HepG2 (cell line): Measurements from ENCODE around the gene TBL3. TPM values are rescaled to one million over a fixed set of nuclear protein-coding genes. Genes with fewer than 3 reads are reported as not detected.
A peak's percentile ranks its signal among the peaks of the same experiment; 100 is the strongest.

Source experiments
- AGO2 ChIP-seq: fragments of 200-400 bp; formaldehyde crosslinking; optimal IDR thresholded peaks from 2 replicates; pipeline ENCODE3; 2017; ENCODE audit warnings: mild to moderate bottlenecking, low read depth, low read length, moderate library complexity
- ASH2L ChIP-seq: fragments of 300-600, 200-600 bp; sonication (generic); IDR thresholded peaks from 2 replicates; pipeline ENCODE4 v1.7.0; 2017; ENCODE audit warnings: low read depth, mild to moderate bottlenecking, moderate library complexity, mixed read lengths, low read length; ENCODE audit not compliant: insufficient read length
- POLR2A ChIP-seq, 2 experiments: IDR thresholded peaks; 2 replicates each; pipeline ENCODE4 v1.6.1; 2011; ENCODE audit warnings: low read depth in 2 of 2, low read length in 2 of 2, mild to moderate bottlenecking in 1 of 2, moderate library complexity in 1 of 2; ENCODE audit not compliant: insufficient read depth in 1 of 2
- SRSF9 ChIP-seq: fragments of 200-400 bp; formaldehyde crosslinking; IDR thresholded peaks from 2 replicates; pipeline ENCODE4 v1.6.1; 2018; ENCODE audit warnings: borderline replicate concordance, mild to moderate bottlenecking, low read depth, low read length; ENCODE audit not compliant: insufficient read depth, poor library complexity, severe bottlenecking
- TP53 ChIP-seq: sonication (generic); formaldehyde crosslinking; conservative IDR thresholded peaks from 2 replicates; pipeline ENCODE4 v1.4.0; 2020; ENCODE audit warnings: missing genetic modification reagents
- ZNF768 ChIP-seq: sonication (generic); formaldehyde crosslinking; IDR thresholded peaks from 2 replicates; pipeline ENCODE4 v1.4.0; 2020; ENCODE audit warnings: missing genetic modification reagents
- polyA plus RNA-seq, 8 experiments: library from polyadenylated mRNA; depleted of rRNA in 3 of 8; stranded (reverse) in 7 of 8; unstranded in 1 of 8; fragments of >200 nt; fragmentation: Illumina TruSeq in 4 of 8; extraction: Trizol in 4 of 8; gene quantifications; 2 replicates each; pipeline versions ENCODE4 v1.2.1 to v1.2.3, GENCODE V29; 2011 to 2016; ENCODE audit warnings: low read depth in 4 of 8, missing spikeins in 1 of 8, mixed read lengths in 1 of 8; ENCODE audit not compliant: insufficient read depth in 1 of 8
- total RNA-seq, 5 experiments: library from RNA; depleted of rRNA; stranded (reverse); fragments of >200 nt; fragmentation: Illumina TruSeq; extraction: Trizol; gene quantifications; 2 replicates each; pipeline ENCODE4 v1.2.3, GENCODE V29; 2016; ENCODE audit warnings: low read depth in 1 of 5
- TF ChIP-seq, protein P1 (sequence below): sonication (generic); formaldehyde crosslinking; IDR thresholded peaks from 2 replicates; pipeline ENCODE4 v1.5.0; 2020; ENCODE audit warnings: mild to moderate bottlenecking, missing genetic modification reagents
- TF ChIP-seq, protein P2 (sequence below): sonication (generic); formaldehyde crosslinking; IDR thresholded peaks from 2 replicates; pipeline ENCODE4 v1.4.0; 2020; ENCODE audit warnings: mild to moderate bottlenecking, missing genetic modification reagents
- TF ChIP-seq, protein P3 (sequence below): IDR thresholded peaks from 2 replicates; pipeline ENCODE4 v1.4.0; 2020; ENCODE audit warnings: mild to moderate bottlenecking, missing genetic modification reagents

TBL3 gene
- total and polyA plus RNA-seq, 2 of the 13 experiments (the other 11 are each of a cell fraction or from before 2014, with no cell fraction given): 16.8 to 38.0 TPM

DNA sequence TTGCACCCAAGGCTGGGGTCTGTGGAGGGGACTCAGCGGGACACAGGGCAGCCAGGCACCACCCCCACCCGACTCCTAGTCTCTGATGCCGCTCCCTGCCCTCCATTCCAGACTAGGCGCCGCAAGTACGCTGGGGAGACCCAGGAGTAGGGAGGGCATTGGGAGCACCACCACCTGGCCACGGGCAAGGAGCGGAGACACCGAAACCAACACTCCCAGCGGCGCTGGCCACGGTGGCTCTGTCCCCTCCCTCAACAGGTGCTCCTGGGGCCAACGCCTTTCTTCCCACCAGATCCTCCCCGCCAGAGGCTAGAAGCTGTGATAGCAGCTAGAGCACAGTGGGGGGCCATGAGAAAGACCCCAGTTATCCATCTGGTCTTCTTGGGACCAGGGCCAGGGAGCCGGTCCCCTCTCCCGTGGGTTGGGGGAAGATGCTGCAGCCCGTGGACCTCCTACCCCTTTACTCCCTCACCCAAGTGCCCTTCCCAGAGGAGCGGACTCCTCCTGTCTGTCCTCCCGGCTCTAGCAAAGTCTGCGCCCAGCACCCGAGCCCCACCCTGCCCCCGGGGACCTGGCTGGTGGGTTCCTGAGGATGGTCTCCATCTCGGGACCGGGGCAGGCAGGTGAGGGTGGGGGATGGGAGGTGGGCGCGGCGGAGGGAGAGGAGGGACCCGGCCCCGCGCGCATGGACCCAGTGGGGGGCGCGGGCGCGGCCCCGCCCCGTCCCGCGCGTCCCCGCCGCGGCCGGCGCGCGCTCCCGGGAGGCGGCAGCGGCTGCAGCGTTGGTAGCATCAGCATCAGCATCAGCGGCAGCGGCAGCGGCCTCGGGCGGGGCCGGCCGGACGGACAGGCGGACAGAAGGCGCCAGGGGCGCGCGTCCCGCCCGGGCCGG, 17.6 kb downstream of the TBL3 start, which contains the start of gene SYNGR3 (continued):
- TF ChIP-seq, protein P1, sequence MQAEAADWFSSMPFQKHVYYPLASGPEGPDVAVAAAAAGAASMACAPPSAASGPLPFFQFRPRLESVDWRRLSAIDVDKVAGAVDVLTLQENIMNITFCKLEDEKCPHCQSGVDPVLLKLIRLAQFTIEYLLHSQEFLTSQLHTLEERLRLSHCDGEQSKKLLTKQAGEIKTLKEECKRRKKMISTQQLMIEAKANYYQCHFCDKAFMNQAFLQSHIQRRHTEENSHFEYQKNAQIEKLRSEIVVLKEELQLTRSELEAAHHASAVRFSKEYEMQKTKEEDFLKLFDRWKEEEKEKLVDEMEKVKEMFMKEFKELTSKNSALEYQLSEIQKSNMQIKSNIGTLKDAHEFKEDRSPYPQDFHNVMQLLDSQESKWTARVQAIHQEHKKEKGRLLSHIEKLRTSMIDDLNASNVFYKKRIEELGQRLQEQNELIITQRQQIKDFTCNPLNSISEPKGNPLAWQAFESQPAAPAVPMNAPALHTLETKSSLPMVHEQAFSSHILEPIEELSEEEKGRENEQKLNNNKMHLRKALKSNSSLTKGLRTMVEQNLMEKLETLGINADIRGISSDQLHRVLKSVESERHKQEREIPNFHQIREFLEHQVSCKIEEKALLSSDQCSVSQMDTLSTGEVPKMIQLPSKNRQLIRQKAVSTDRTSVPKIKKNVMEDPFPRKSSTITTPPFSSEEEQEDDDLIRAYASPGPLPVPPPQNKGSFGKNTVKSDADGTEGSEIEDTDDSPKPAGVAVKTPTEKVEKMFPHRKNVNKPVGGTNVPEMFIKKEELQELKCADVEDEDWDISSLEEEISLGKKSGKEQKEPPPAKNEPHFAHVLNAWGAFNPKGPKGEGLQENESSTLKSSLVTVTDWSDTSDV: no peak
- TF ChIP-seq, protein P2, sequence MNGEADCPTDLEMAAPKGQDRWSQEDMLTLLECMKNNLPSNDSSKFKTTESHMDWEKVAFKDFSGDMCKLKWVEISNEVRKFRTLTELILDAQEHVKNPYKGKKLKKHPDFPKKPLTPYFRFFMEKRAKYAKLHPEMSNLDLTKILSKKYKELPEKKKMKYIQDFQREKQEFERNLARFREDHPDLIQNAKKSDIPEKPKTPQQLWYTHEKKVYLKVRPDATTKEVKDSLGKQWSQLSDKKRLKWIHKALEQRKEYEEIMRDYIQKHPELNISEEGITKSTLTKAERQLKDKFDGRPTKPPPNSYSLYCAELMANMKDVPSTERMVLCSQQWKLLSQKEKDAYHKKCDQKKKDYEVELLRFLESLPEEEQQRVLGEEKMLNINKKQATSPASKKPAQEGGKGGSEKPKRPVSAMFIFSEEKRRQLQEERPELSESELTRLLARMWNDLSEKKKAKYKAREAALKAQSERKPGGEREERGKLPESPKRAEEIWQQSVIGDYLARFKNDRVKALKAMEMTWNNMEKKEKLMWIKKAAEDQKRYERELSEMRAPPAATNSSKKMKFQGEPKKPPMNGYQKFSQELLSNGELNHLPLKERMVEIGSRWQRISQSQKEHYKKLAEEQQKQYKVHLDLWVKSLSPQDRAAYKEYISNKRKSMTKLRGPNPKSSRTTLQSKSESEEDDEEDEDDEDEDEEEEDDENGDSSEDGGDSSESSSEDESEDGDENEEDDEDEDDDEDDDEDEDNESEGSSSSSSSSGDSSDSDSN (CRISPR knock-in tag): peak; percentile 39; the same call in 1 of the 2 replicates
- TF ChIP-seq POLR2A (IDR thresholded peaks at IDR 0.05; ENCODE audit: insufficient read depth in 1 of 2, low read depth in 2 of 2, low read length in 2 of 2) (0 out of 4 replicates have a peak, but pooled peaks of 1 of the 2 experiments have one; percentile 13), ASH2L (no peak), TP53 (no peak), ZNF768 (no peak), AGO2 (peak; percentile 40), SRSF9 (no peak)
- TF ChIP-seq, protein P3, sequence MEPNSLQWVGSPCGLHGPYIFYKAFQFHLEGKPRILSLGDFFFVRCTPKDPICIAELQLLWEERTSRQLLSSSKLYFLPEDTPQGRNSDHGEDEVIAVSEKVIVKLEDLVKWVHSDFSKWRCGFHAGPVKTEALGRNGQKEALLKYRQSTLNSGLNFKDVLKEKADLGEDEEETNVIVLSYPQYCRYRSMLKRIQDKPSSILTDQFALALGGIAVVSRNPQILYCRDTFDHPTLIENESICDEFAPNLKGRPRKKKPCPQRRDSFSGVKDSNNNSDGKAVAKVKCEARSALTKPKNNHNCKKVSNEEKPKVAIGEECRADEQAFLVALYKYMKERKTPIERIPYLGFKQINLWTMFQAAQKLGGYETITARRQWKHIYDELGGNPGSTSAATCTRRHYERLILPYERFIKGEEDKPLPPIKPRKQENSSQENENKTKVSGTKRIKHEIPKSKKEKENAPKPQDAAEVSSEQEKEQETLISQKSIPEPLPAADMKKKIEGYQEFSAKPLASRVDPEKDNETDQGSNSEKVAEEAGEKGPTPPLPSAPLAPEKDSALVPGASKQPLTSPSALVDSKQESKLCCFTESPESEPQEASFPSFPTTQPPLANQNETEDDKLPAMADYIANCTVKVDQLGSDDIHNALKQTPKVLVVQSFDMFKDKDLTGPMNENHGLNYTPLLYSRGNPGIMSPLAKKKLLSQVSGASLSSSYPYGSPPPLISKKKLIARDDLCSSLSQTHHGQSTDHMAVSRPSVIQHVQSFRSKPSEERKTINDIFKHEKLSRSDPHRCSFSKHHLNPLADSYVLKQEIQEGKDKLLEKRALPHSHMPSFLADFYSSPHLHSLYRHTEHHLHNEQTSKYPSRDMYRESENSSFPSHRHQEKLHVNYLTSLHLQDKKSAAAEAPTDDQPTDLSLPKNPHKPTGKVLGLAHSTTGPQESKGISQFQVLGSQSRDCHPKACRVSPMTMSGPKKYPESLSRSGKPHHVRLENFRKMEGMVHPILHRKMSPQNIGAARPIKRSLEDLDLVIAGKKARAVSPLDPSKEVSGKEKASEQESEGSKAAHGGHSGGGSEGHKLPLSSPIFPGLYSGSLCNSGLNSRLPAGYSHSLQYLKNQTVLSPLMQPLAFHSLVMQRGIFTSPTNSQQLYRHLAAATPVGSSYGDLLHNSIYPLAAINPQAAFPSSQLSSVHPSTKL (CRISPR knock-in tag): no peak
- TF ChIP-seq, all 625 proteins: peak for 9
